GM12878 (cell line): ENCODE measurements around the gene SELENOK. TPM values are rescaled to one million over a fixed set of nuclear protein-coding genes. Genes with fewer than 3 reads are reported as not detected.

Source experiments
- ASH2L ChIP-seq: fragments of 300-600, 200-600 bp; sonication (generic); IDR thresholded peaks from 2 replicates; pipeline ENCODE4 v1.6.1; 2017; ENCODE audit warnings: low read depth, mild to moderate bottlenecking, borderline replicate concordance
- CEBPB ChIP-seq, 2 experiments: fragments of 150-350 bp in 1 of 2; IDR thresholded peaks; 2 replicates each; pipeline ENCODE4 v1.6.1; 2012 to 2014; ENCODE audit warnings: low read depth in 2 of 2, low read length in 2 of 2, borderline replicate concordance in 1 of 2, inconsistent platforms in 1 of 2
- CREB1 ChIP-seq: IDR thresholded peaks from 2 replicates; pipeline ENCODE4 v1.6.1; 2012; ENCODE audit warnings: low read depth, mild to moderate bottlenecking, inconsistent platforms
- CREM ChIP-seq: IDR thresholded peaks from 2 replicates; pipeline ENCODE4 v1.6.1; 2014; ENCODE audit warnings: antibody characterized with exemption, low read depth
- DPF2 ChIP-seq: fragments of 450-650 bp; IDR thresholded peaks from 2 replicates; pipeline ENCODE4 v1.6.1; 2017; ENCODE audit warnings: mild to moderate bottlenecking
- KAT2A ChIP-seq: conservative IDR thresholded peaks from 2 replicates; pipeline ENCODE4 v1.6.1; 2011; ENCODE audit warnings: low read depth, low read length; ENCODE audit not compliant: control insufficient read depth
- MEF2B ChIP-seq: fragments of 450-650 bp; IDR thresholded peaks from 2 replicates; pipeline ENCODE4 v1.6.1; 2018; ENCODE audit warnings: mild to moderate bottlenecking, moderate library complexity; ENCODE audit not compliant: partially characterized antibody, poor library complexity, severe bottlenecking
- MTA2 ChIP-seq: fragments of 450-650 bp; IDR thresholded peaks from 2 replicates; pipeline ENCODE4 v1.6.1; 2016; ENCODE audit warnings: low read depth, mild to moderate bottlenecking, moderate library complexity
- MYC ChIP-seq: IDR thresholded peaks from 2 replicates; pipeline ENCODE4 v1.6.1; 2011; ENCODE audit warnings: mild to moderate bottlenecking, low read length, moderate library complexity, inconsistent platforms; ENCODE audit not compliant: insufficient read depth, insufficient replicate concordance, insufficient read length, severe bottlenecking
- NFXL1 ChIP-seq: fragments of 450-650 bp; IDR thresholded peaks from 2 replicates; pipeline ENCODE4 v1.6.1; 2017; ENCODE audit warnings: antibody characterized with exemption, mild to moderate bottlenecking, borderline replicate concordance
- NRF1 ChIP-seq: conservative IDR thresholded peaks from 2 replicates; pipeline ENCODE4 v1.6.1; 2011; ENCODE audit warnings: mild to moderate bottlenecking, low read depth, low read length, improper control_type of control experiment
- POLR2AphosphoS5 ChIP-seq: IDR thresholded peaks from 2 replicates; pipeline ENCODE4 v1.6.1; 2011; ENCODE audit warnings: mild to moderate bottlenecking, low read length, inconsistent platforms
- RBBP5 ChIP-seq: fragments of 200-600 bp; sonication (generic); conservative IDR thresholded peaks from 2 replicates; pipeline ENCODE4 v1.6.1; 2016
- REST ChIP-seq: IDR thresholded peaks from 2 replicates; pipeline ENCODE4 v1.6.1; 2012; ENCODE audit warnings: mild to moderate bottlenecking, low read depth, low read length
- RFX5 ChIP-seq: IDR thresholded peaks from 2 replicates; pipeline ENCODE4 v1.6.1; 2011; ENCODE audit warnings: low read depth, low read length, improper control_type of control experiment
- SMARCA5 ChIP-seq: fragments of 450-650 bp; IDR thresholded peaks from 2 replicates; pipeline ENCODE4 v1.6.1; 2017; ENCODE audit warnings: mild to moderate bottlenecking
- TCF3 ChIP-seq: IDR thresholded peaks from 2 replicates; pipeline ENCODE4 v1.6.1; 2012; ENCODE audit warnings: low read depth, mild to moderate bottlenecking, low read length, borderline replicate concordance; ENCODE audit not compliant: insufficient read depth
- YBX1 ChIP-seq: fragments of 450-650 bp; IDR thresholded peaks from 2 replicates; pipeline ENCODE4 v1.6.1; 2016; ENCODE audit warnings: antibody characterized with exemption
- ZBTB33 ChIP-seq: fragments of 450-650 bp; IDR thresholded peaks from 2 replicates; pipeline ENCODE4 v1.6.1; 2017; ENCODE audit warnings: mild to moderate bottlenecking
- ZNF24 ChIP-seq: fragments of 450-650 bp; IDR thresholded peaks from 2 replicates; pipeline ENCODE4 v1.6.1; 2017; ENCODE audit warnings: antibody characterized with exemption, mild to moderate bottlenecking
- ZSCAN29 ChIP-seq: fragments of 450-650 bp; IDR thresholded peaks from 2 replicates; pipeline ENCODE4 v1.6.1; 2017; ENCODE audit warnings: mild to moderate bottlenecking, moderate library complexity
- polyA plus RNA-seq, 11 experiments: library from polyadenylated mRNA; depleted of rRNA in 4 of 11; unstranded in 6 of 11; stranded (reverse) in 5 of 11; fragments of >200 nt; fragmentation: Nextera tagmentation in 4 of 11; fragmentation: Illumina TruSeq in 1 of 11; extraction: Ambion mirVana in 4 of 11; extraction: Trizol in 1 of 11; gene quantifications; 1 replicate in 1 of 11; 2 replicates in 10 of 11; pipeline versions ENCODE4 v1.2.1 to v1.2.3, GENCODE V29; 2011 to 2016; ENCODE audit warnings: inconsistent platforms in 2 of 11, missing spikeins in 2 of 11, low read depth in 1 of 11
- total RNA-seq, 4 experiments: library from RNA; depleted of rRNA in 3 of 4; stranded (reverse); fragments of >200 nt in 3 of 4; fragmentation: Illumina TruSeq in 1 of 4; extraction: Trizol in 1 of 4; gene quantifications; 2 replicates each; pipeline versions ENCODE4 v1.2.1 to v1.2.3, GENCODE V29; 2013 to 2021
- TF ChIP-seq, protein P1 (sequence below): fragments of 450-650 bp; IDR thresholded peaks from 2 replicates; pipeline ENCODE4 v1.6.1; 2016; ENCODE audit warnings: mild to moderate bottlenecking
- TF ChIP-seq, protein P2 (sequence below): IDR thresholded peaks from 2 replicates; pipeline ENCODE4 v1.6.1; 2012; ENCODE audit warnings: low read length, inconsistent platforms

SELENOK gene
- total and polyA plus RNA-seq, 10 of the 15 experiments (the other 5 are each of a cell fraction or from before 2014, with no cell fraction given): 35.4 to 322 (median 101) TPM

DNA sequence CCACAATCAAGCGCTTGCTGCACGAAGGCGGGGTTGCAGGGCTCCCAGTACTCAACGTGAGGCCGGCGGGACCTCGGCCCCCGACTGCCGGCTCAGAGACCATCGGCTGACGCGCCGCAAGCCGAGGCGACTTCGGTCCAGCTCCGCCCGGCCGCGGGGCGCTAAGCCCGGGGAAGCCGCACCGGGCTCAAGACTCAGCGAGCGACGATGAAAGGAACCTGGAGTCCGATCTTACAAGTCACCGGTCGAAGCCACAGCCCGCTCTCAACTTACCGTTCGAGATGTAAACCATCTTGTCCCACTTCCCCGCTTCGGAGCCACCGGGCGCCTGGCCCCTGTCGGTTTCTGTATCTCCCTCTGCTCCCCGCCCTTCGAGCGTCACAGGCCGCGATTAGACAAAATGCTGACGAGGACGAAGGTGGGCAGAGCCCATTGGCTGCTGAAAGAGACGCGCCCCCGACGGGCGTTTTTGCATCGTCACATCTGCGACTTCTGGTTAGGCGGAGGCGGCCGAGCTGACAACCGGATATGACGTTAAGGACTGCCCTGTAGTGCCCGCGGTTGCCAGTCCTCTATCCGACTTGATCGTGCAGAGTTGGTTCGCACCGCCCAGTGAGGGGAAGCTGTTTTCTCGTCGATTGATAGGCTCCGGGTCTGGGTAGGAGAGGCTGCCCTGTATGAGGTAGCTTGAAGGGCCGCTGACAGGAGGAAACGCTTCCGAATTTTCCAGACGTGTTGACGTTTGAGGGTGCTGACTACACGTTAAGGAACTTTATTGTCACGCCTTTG is at the start of gene SELENOK (continued):
- TF ChIP-seq DPF2 (0 out of 2 replicates have a peak, but pooled peaks have one; percentile 15), RFX5 (peak; percentile 84), CREM (peak; percentile 99), MTA2 (no peak), ZNF24 (peak; percentile 51; the same call in 1 of the 2 replicates), REST (no peak), MEF2B (no peak), ZBTB33 (no peak), ZSCAN29 (no peak), POLR2AphosphoS5 (peak; percentile 95), CREB1 (peak; percentile 99), RBBP5 (no peak), SMARCA5 (no peak; the same call in 1 of the 2 replicates), CEBPB (IDR thresholded peaks at IDR 0.05; ENCODE audit: borderline replicate concordance in 1 of 2, low read depth in 2 of 2, low read length in 2 of 2) (no peak), YBX1 (no peak), KAT2A (no peak), NRF1 (no peak), MYC (no peak), TCF3 (no peak), NFXL1 (no peak), ASH2L (peak; percentile 47; the same call in 1 of the 2 replicates)
- TF ChIP-seq, protein P1, sequence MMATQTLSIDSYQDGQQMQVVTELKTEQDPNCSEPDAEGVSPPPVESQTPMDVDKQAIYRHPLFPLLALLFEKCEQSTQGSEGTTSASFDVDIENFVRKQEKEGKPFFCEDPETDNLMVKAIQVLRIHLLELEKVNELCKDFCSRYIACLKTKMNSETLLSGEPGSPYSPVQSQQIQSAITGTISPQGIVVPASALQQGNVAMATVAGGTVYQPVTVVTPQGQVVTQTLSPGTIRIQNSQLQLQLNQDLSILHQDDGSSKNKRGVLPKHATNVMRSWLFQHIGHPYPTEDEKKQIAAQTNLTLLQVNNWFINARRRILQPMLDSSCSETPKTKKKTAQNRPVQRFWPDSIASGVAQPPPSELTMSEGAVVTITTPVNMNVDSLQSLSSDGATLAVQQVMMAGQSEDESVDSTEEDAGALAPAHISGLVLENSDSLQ: peak; percentile 86
- TF ChIP-seq, protein P2, sequence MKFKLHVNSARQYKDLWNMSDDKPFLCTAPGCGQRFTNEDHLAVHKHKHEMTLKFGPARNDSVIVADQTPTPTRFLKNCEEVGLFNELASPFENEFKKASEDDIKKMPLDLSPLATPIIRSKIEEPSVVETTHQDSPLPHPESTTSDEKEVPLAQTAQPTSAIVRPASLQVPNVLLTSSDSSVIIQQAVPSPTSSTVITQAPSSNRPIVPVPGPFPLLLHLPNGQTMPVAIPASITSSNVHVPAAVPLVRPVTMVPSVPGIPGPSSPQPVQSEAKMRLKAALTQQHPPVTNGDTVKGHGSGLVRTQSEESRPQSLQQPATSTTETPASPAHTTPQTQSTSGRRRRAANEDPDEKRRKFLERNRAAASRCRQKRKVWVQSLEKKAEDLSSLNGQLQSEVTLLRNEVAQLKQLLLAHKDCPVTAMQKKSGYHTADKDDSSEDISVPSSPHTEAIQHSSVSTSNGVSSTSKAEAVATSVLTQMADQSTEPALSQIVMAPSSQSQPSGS: no peak
